ENCODE data around the gene MCF2.

- TF ChIP-seq ZNF274 (IDR thresholded peaks at IDR 0.05; ENCODE audit: low read depth, low read length), result no peak
- TF ChIP-seq YY1 (IDR thresholded peaks at IDR 0.05; ENCODE audit: insufficient read depth, insufficient read length), result no peak
- no peak for TF ChIP-seq SUZ12 (IDR thresholded peaks at IDR 0.05; ENCODE audit: extremely low read depth, insufficient read depth, insufficient read length)
Observed at GRCh38 chrX:139724626-139725025, 16.7 kb upstream of the MCF2 start.

Measured in NT2/D1 (cell line).